Subcutaneous adipose tissue (tissue), 4 donors: ENCODE measurements around the gene MBOAT1. TPM values are rescaled to one million over a fixed set of nuclear protein-coding genes. Genes with fewer than 3 reads are reported as not detected.

ENCODE experiments used
- total RNA-seq, 4 donors: library from RNA; depleted of rRNA; stranded (reverse); fragments of >200 nt; gene quantifications; one replicate each; pipeline ENCODE4 v1.1.0, GENCODE V29; 2016
- TF ChIP-seq, protein P1 (sequence below): fragments of 450-650 bp; IDR thresholded peaks from one replicate; pipeline ENCODE4 v1.5.1; 2016; ENCODE audit warnings: low read depth, mild to moderate bottlenecking, control low read depth, antibody characterized with exemption, moderate library complexity

MBOAT1 gene
- total RNA-seq, 4 donors from 2014 or later: 7.7 to 15.6 (median 12.9) TPM

DNA sequence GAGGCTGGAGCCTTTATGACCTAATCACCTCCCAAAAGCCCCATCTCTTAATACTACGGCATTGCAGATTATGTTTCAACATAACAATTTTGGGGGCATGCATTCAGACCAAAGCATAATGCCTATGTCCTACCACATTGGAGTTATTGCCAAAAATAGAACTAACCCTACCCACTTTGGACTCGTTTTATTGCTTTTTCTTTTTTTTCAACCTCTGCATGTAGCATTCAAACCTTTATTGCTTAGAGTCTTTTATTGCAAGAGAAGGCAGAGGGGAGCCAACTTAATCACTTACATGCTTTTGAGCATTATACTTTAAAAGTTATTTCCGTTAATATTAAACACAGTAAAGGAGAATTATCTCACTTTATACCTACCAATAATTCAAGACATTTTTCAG is 8.1 kb upstream of the MBOAT1 start:
- TF ChIP-seq, protein P1, sequence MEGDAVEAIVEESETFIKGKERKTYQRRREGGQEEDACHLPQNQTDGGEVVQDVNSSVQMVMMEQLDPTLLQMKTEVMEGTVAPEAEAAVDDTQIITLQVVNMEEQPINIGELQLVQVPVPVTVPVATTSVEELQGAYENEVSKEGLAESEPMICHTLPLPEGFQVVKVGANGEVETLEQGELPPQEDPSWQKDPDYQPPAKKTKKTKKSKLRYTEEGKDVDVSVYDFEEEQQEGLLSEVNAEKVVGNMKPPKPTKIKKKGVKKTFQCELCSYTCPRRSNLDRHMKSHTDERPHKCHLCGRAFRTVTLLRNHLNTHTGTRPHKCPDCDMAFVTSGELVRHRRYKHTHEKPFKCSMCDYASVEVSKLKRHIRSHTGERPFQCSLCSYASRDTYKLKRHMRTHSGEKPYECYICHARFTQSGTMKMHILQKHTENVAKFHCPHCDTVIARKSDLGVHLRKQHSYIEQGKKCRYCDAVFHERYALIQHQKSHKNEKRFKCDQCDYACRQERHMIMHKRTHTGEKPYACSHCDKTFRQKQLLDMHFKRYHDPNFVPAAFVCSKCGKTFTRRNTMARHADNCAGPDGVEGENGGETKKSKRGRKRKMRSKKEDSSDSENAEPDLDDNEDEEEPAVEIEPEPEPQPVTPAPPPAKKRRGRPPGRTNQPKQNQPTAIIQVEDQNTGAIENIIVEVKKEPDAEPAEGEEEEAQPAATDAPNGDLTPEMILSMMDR: no peak

DNA sequence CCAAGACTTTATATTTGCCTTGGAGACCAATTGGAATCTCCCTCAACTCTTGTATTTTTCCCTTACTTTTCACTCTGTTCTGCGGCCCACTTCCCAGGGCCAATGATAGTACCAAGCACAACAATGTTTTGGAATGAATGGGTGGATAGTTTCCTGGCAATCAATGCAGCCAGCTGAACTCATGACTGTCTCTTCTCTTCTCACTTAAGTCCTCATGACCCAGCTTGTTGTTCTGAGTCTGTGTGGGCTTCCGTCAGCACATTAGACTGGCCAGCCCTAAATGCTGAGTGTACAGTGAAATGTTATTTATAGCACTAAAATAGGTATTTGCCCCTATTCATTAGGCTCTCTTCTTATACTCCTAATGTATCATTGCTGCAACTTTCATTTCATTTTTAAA is 5.6 kb upstream of the MBOAT1 start:
- TF ChIP-seq, protein P1: no peak

DNA sequence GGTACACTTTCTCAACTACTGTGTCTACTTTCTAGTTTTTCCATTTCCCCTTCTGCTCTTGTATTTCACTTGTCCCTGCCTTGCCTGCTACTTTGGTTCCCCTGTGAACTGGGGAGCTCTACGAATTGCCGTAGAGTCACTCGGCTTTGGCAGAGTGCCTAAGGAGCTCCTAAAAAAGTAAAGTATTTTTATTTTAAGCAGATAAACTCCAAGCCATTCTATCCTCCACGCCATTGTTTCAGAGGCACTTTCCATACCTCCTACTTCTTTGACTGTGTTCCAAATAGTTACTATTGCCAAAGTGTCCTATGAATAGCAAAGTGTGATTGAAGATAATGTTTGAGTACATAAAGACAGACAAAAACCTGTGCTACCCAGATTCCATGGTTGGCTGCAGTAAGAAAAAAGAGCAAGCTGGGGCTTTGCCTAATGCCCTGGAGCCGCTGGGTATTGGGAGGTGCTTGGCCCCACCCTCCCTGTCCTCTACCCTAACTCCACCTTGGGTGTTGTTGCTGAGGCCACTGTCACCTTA is 5.1 kb upstream of the MBOAT1 start:
- TF ChIP-seq, protein P1: no peak

DNA sequence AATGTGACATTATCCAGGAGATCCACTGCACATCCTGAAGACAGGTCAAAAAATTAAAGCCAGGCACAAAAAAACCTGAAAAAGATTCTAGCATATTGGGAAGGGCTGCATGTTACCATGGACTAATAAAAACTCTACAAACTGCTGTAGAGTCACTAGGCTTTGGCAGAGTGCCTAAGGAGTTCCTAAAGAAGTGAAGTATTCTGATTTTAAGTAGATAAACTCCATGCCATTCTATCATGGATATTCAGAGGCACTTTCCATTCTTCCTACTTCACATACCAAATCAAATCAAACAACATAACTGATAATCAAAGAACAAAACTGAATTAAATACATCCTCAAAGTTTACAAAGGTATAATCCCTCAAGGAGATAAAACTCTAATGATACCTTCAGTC is 3.0 kb upstream of the MBOAT1 start:
- TF ChIP-seq, protein P1: no peak

DNA sequence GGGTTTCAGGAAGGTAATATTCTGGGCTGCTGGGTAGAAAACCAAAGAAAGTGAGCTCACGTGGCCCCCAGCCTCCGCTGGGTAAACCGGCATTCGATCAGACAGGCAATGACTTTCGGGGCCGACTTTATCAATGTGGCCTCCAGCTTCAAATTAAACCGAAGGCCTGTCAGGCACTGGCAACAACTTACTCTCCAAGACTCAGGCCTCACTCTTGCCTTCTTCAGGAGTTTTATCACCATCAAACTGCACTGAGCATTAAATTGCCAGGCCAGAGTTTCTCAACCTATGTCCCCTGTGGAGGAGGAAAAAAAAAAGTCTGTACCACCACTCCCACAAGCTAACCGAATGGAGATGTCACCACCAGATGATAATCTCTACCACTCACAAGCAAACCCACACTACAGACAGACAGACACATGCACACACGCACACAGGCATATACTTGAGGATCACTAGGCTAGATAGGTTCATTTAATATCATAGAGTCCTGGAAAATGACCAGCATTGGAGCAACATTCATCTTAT is 1.1 kb upstream of the MBOAT1 start:
- TF ChIP-seq, protein P1: no peak

DNA sequence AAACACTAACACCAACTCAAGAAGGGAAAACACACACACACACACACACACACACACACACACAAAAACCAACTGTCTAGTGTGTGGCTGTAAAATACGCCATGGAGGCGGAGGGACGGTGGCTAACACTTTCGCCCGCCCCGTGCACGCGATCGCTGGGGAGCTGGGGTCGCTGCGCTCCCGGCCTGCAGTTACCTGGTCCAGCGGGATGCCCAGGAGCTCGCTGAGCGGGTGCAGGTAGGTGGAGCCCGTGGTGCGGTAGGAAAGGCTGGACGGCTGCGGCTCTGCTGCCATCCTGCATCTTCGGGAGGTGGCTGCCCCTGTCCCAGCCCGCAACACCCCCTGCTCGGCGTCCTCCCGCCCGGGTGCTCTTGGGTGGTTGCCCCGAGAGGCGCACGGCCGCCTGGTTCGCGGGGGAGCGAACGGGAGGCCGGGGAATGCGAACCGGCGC is 303 bp downstream of the MBOAT1 start:
- TF ChIP-seq, protein P1: no peak

DNA sequence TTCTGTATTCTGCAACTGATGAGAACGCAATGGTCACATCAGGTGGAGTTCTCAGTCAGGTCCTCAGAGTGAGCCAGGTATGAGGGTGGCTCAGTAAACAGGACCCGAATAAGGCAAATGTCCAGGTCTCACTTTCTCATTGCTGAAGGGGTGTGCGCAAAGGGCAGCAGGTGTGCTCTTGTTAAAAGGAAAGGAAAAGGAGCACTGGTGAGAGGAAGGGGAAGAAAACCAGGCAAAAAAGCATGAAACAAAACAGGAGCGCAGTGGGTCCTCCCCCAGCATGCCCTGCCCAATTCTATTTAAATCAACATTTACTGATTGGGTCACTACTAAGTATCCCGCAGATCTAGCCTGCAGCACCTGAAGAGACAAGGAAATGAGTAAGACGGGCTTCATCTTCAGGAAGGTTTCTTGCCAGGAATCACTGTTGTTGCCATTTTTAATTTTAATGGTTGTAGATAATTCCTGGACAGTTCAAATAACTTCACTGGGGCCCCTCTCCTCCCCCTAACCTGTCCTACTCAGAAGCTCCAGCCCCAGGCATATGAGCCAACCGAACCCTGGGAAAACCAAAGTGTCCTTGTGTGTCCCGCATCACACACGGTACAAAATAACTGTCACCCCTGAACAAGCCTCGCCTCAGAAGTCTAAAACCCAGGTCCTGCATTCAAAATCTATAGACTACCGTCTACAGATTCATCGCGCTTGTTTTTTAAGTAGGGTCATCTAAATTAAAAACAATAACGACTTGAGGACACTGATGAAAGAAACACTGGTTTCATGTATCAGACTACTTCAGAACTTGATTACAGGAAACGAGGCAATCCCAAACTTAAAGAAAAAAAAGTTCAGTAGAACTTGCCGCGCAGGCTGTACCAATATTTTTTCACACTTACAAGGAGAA is 980 bp downstream of the MBOAT1 start:
- TF ChIP-seq, protein P1: no peak
